GM12891 (cell line): Measurements from ENCODE around the gene CFDP1.
A peak's percentile ranks its signal among the peaks of the same experiment; 100 is the strongest.

ENCODE experiments used
- DNase-seq: peaks from one replicate; pipeline ENCODE4 v3.0.0; 2011; ENCODE audit warnings: low spot score; ENCODE audit not compliant: insufficient read length
- FAIRE-seq: peaks from 2 replicates; lab custom pipeline; 2011; peaks lifted over from hg19 to GRCh38; lab: Jason Lieb, UNC
- PAX5 ChIP-seq: IDR thresholded peaks from 2 replicates; pipeline ENCODE4 v1.6.1; 2011; ENCODE audit warnings: low read length, moderate library complexity, mild to moderate bottlenecking; ENCODE audit not compliant: insufficient read depth, severe bottlenecking
- POLR2A ChIP-seq: IDR thresholded peaks from 2 replicates; pipeline ENCODE4 v1.6.1; 2011; ENCODE audit warnings: low read depth, low read length, control low read depth
- POLR2AphosphoS5 ChIP-seq: IDR thresholded peaks from 2 replicates; pipeline ENCODE4 v1.6.1; 2011; ENCODE audit warnings: low read depth, low read length, control low read depth
- POU2F2 ChIP-seq: IDR thresholded peaks from 2 replicates; pipeline ENCODE4 v1.6.1; 2011; ENCODE audit warnings: low read depth, mild to moderate bottlenecking, control low read depth, low read length, moderate library complexity
- SPI1 ChIP-seq: IDR thresholded peaks from 2 replicates; pipeline ENCODE4 v1.6.1; 2011; ENCODE audit warnings: low read depth, low read length, control low read depth
- TAF1 ChIP-seq: IDR thresholded peaks from 2 replicates; pipeline ENCODE4 v1.6.1; 2011; ENCODE audit warnings: low read depth, low read length, control low read depth

CFDP1 gene

GRCh38 chr16:75250089-75250808 is 183.1 kb downstream of the CFDP1 start:
- TF ChIP-seq SPI1, result no peak
- TF ChIP-seq POU2F2, result no peak
- TF ChIP-seq POLR2AphosphoS5, result no peak
- TF ChIP-seq POLR2A, result no peak
- TF ChIP-seq TAF1, result no peak
- TF ChIP-seq PAX5, result no peak
- no peak for DNase-seq
- no peak for FAIRE-seq

GRCh38 chr16:75249441-75249840 is 183.9 kb downstream of the CFDP1 start:
- DNase-seq (no peak), FAIRE-seq (no peak)
- no peak for TF ChIP-seq SPI1
- TF ChIP-seq POU2F2, result no peak
- no peak for TF ChIP-seq PAX5
- TF ChIP-seq POLR2A, result no peak
- TF ChIP-seq TAF1, result no peak

GRCh38 chr16:75248536-75249380 is 184.5 kb downstream of the CFDP1 start:
- FAIRE-seq (no peak), DNase-seq (no peak)
- TF ChIP-seq POU2F2 (no peak), POLR2A (no peak), TAF1 (no peak), POLR2AphosphoS5 (no peak), PAX5 (no peak), SPI1 (no peak)

GRCh38 chr16:75248142-75248535 is 185.2 kb downstream of the CFDP1 start:
- DNase-seq (no peak), FAIRE-seq (no peak)
- TF ChIP-seq POU2F2 (no peak), POLR2A (no peak), SPI1 (no peak), TAF1 (no peak), POLR2AphosphoS5 (no peak), PAX5 (no peak)

- no peak for DNase-seq
- FAIRE-seq, result no peak
- TF ChIP-seq TAF1 (no peak), SPI1 (no peak), POLR2AphosphoS5 (no peak), POLR2A (no peak), POU2F2 (no peak), PAX5 (no peak)
These were observed 186.1 kb downstream of the CFDP1 start for GRCh38 chr16:75247249-75247648.

GRCh38 chr16:75246504-75247205 is 186.6 kb downstream of the CFDP1 start:
- TF ChIP-seq TAF1 (no peak), PAX5 (no peak), SPI1 (no peak), POLR2A (no peak), POLR2AphosphoS5 (no peak), POU2F2 (no peak)

GRCh38 chr16:75244844-75245758 is 188.2 kb downstream of the CFDP1 start:
- DNase-seq (no peak), FAIRE-seq (peak; percentile 61)
- no peak for TF ChIP-seq TAF1
- no peak for TF ChIP-seq POLR2A
- TF ChIP-seq SPI1, result peak; percentile 86
- TF ChIP-seq POLR2AphosphoS5, result no peak
- TF ChIP-seq POU2F2, result no peak
- no peak for TF ChIP-seq PAX5

More at GRCh38 chr16:75246504-75247205, 186.6 kb downstream of the CFDP1 start:
- no peak for FAIRE-seq
- DNase-seq, result no peak

GRCh38 chr16:75244225-75244809 is 189.0 kb downstream of the CFDP1 start:
- no peak for DNase-seq
- no peak for FAIRE-seq
- TF ChIP-seq POU2F2, result no peak
- TF ChIP-seq PAX5, result no peak
- TF ChIP-seq POLR2AphosphoS5, result no peak
- TF ChIP-seq POLR2A, result no peak
- TF ChIP-seq TAF1, result no peak
- no peak for TF ChIP-seq SPI1
